HepG2 (cell line): ENCODE measurements around the gene FOXN3. TPM values are rescaled to one million over a fixed set of nuclear protein-coding genes. Genes with fewer than 3 reads are reported as not detected.

Experiments used
- ATAC-seq: fragments of 200-7000 bp; cut with Tn5 transposase; 3 replicates; pipeline ENCODE4 v1.9.1; 2020; ENCODE audit warnings: mild to moderate bottlenecking, moderate library complexity
- BruUV-seq: library from RNA; stranded (reverse); fragments of 400-500 nt; replicated peaks from 2 replicates; lab custom pipeline; 2021; lab: Mats Ljungman, UMichigan
- CTCF ChIA-PET: fragments of 300-600 bp; formaldehyde crosslinking; extraction: SDS; loops from one replicate; lab custom pipeline; 2021; ENCODE audit warnings: low total read pairs, inconsistent platforms, low intra/inter-chr PET ratio; lab: Yijun Ruan, JAX
- POLR2A ChIA-PET: fragments of 350-600 bp; sonication (Branson Sonifier 250); formaldehyde crosslinking; loops from one replicate; lab custom pipeline; 2020; ENCODE audit warnings: antibody characterized with exemption, inconsistent platforms; lab: Yijun Ruan, JAX
- DNase-seq: peaks from one replicate; pipeline ENCODE4 v3.0.0-alpha.2; 2015; ENCODE audit warnings: low spot score
- FAIRE-seq: peaks from 3 replicates; lab custom pipeline; 2011; peaks lifted over from hg19 to GRCh38; lab: Jason Lieb, UNC
- H2AFZ ChIP-seq: one replicate; pipeline ENCODE4 v1.6.1; 2011; ENCODE audit warnings: low read length, inconsistent platforms
- H3K27ac ChIP-seq: fragments of 300-600 bp; 3 replicates; pipeline ENCODE4 v1.8.0; 2011; ENCODE audit warnings: mixed run types, mild to moderate bottlenecking, mixed read lengths, low read length, inconsistent platforms; ENCODE audit not compliant: insufficient read depth; ENCODE audit errors: extremely low read length
- H3K27me3 ChIP-seq, 2 experiments: fragments of 200-600 bp in 1 of 2; 2 replicates in 1 of 2; 3 replicates in 1 of 2; pipeline versions ENCODE4 v1.6.0 to v1.8.0; 2011; ENCODE audit warnings: low read length in 2 of 2, mild to moderate bottlenecking in 2 of 2, moderate library complexity in 2 of 2, inconsistent platforms in 1 of 2; ENCODE audit not compliant: insufficient read depth in 2 of 2, control insufficient read depth in 1 of 2
- H3K36me3 ChIP-seq, 2 experiments: fragments of 200-600 bp in 1 of 2; replicated peaks in 1 of 2; 2 replicates in 1 of 2; 3 replicates in 1 of 2; pipeline versions ENCODE4 v1.5.1 to v1.8.0; 2011; ENCODE audit warnings: low read length in 2 of 2, inconsistent platforms in 1 of 2; ENCODE audit not compliant: insufficient read depth in 2 of 2, control insufficient read depth in 1 of 2
- H3K4me1 ChIP-seq: 2 replicates; pipeline ENCODE4 v1.5.1; 2012; ENCODE audit warnings: low read length, inconsistent platforms; ENCODE audit not compliant: insufficient read depth
- H3K4me2 ChIP-seq: 2 replicates; pipeline ENCODE4 v1.6.0; 2011; ENCODE audit warnings: low read depth, low read length, inconsistent platforms
- H3K4me3 ChIP-seq, 3 experiments: fragments of 200-600 bp in 1 of 3; sonication (generic), shearing (Covaris generic) in 1 of 3; replicated peaks in 1 of 3; 2 replicates each; pipeline ENCODE4 v1.5.1; 2011 to 2016; ENCODE audit warnings: low read length in 3 of 3, inconsistent platforms in 2 of 3, low read depth in 2 of 3, mild to moderate bottlenecking in 2 of 3, control low read depth in 1 of 3, mixed read lengths in 1 of 3; ENCODE audit not compliant: insufficient read depth in 1 of 3
- H3K79me2 ChIP-seq: one replicate; pipeline ENCODE4 v1.6.1; 2011; ENCODE audit warnings: low read length, inconsistent platforms; ENCODE audit not compliant: insufficient read depth
- H3K9ac ChIP-seq: 2 replicates; pipeline ENCODE4 v1.6.0; 2011; ENCODE audit warnings: mild to moderate bottlenecking, low read depth, low read length, inconsistent platforms; ENCODE audit not compliant: insufficient read depth
- H3K9me3 ChIP-seq: 2 replicates; pipeline ENCODE4 v1.5.1; 2012; ENCODE audit warnings: mild to moderate bottlenecking, low read length
- H4K20me1 ChIP-seq: 2 replicates; pipeline ENCODE4 v1.6.0; 2011; ENCODE audit warnings: inconsistent platforms, mild to moderate bottlenecking, low read length, moderate library complexity; ENCODE audit not compliant: insufficient read depth
- CEBPZ ChIP-seq: IDR thresholded peaks from 2 replicates; pipeline ENCODE4 v1.6.1; 2012; ENCODE audit warnings: low read length, improper control_type of control experiment
- FUBP1 ChIP-seq: sonication (generic); formaldehyde crosslinking; IDR thresholded peaks from 2 replicates; pipeline ENCODE4 v1.5.1; 2020; ENCODE audit warnings: missing genetic modification reagents, mild to moderate bottlenecking, borderline replicate concordance
- GTF3A ChIP-seq: sonication (generic); formaldehyde crosslinking; conservative IDR thresholded peaks from 2 replicates; pipeline ENCODE4 v1.4.0; 2020; ENCODE audit warnings: mild to moderate bottlenecking, missing genetic modification reagents
- KDM5B ChIP-seq: sonication (generic); formaldehyde crosslinking; IDR thresholded peaks from 2 replicates; pipeline ENCODE4 v1.4.0; 2020; ENCODE audit warnings: missing genetic modification reagents, mild to moderate bottlenecking, borderline replicate concordance
- SMAD9 ChIP-seq: sonication (generic); formaldehyde crosslinking; IDR thresholded peaks from 2 replicates; pipeline ENCODE4 v1.5.1; 2020; ENCODE audit warnings: mild to moderate bottlenecking, missing genetic modification reagents
- SYNCRIP ChIP-seq: fragments of 200-400 bp; formaldehyde crosslinking; IDR thresholded peaks from 2 replicates; pipeline ENCODE4 v1.6.1; 2018; ENCODE audit warnings: mild to moderate bottlenecking, low read depth, low read length; ENCODE audit not compliant: insufficient read depth
- TARDBP ChIP-seq: sonication (generic); formaldehyde crosslinking; IDR thresholded peaks from 2 replicates; pipeline ENCODE4 v1.8.0; 2022; ENCODE audit warnings: mild to moderate bottlenecking, missing genetic modification reagents
- TCF7 ChIP-seq: sonication (generic); IDR thresholded peaks from 2 replicates; pipeline ENCODE4 v1.6.1; 2016; ENCODE audit warnings: antibody characterized with exemption, low read depth
- TEAD3 ChIP-seq: optimal IDR thresholded peaks from 2 replicates; pipeline ENCODE3; 2016; ENCODE audit warnings: borderline replicate concordance
- ZBED4 ChIP-seq: sonication (generic); formaldehyde crosslinking; IDR thresholded peaks from 2 replicates; pipeline ENCODE4 v1.4.0; 2020; ENCODE audit warnings: missing genetic modification reagents, borderline replicate concordance
- ZKSCAN8 ChIP-seq: IDR thresholded peaks from 2 replicates; pipeline ENCODE4 v1.6.1; 2016; ENCODE audit warnings: borderline replicate concordance, missing genetic modification reagents, missing compliant biosample characterization
- ZMYM3 ChIP-seq: sonication (generic); formaldehyde crosslinking; IDR thresholded peaks from 2 replicates; pipeline ENCODE4 v1.5.1; 2020; ENCODE audit warnings: mild to moderate bottlenecking, missing genetic modification reagents
- ZNF17 ChIP-seq: sonication (generic); formaldehyde crosslinking; IDR thresholded peaks from 2 replicates; pipeline ENCODE4 v1.5.0; 2020; ENCODE audit warnings: mild to moderate bottlenecking, missing genetic modification reagents
- WGBS: methylation state at CpG from one replicate; pipeline ENCODE4 v1.1.6; 2017; ENCODE audit warnings: low lambda C conversion rate; 5-methylcytosine and 5-hydroxymethylcytosine counted together
- in situ Hi-C: cut with HindIII; loops from 2 replicates; pipeline ENCODE4 v1.10.0; 2017; ENCODE audit warnings: low pct_unique_long_range_greater_than_20kb; ENCODE audit not compliant: extremely low pct_ligation_motif_present
- intact Hi-C: fragments of 100-400 bp; cut with micrococcal nuclease; formaldehyde crosslinking; loops from one replicate; pipeline ENCODE4 v1.10.0; 2022; ENCODE audit not compliant: unreplicated experiment
- polyA plus RNA-seq, 8 experiments: library from polyadenylated mRNA; depleted of rRNA in 3 of 8; stranded (reverse) in 7 of 8; unstranded in 1 of 8; fragments of >200 nt; fragmentation: Illumina TruSeq in 4 of 8; extraction: Trizol in 4 of 8; gene quantifications; 2 replicates each; pipeline versions ENCODE4 v1.2.1 to v1.2.3, GENCODE V29; 2011 to 2016; ENCODE audit warnings: low read depth in 4 of 8, missing spikeins in 1 of 8, mixed read lengths in 1 of 8; ENCODE audit not compliant: insufficient read depth in 1 of 8
- total RNA-seq, 5 experiments: library from RNA; depleted of rRNA; stranded (reverse); fragments of >200 nt; fragmentation: Illumina TruSeq; extraction: Trizol; gene quantifications; 2 replicates each; pipeline ENCODE4 v1.2.3, GENCODE V29; 2016; ENCODE audit warnings: low read depth in 1 of 5
- TF ChIP-seq, protein P1 (sequence below): sonication (generic); formaldehyde crosslinking; IDR thresholded peaks from 2 replicates; pipeline ENCODE4 v1.4.0; 2020; ENCODE audit warnings: missing genetic modification reagents; ENCODE audit errors: not compliant biosample characterization

Gene FOXN3
- total and polyA plus RNA-seq, 2 of the 13 experiments (the other 11 are each of a cell fraction or from before 2014, with no cell fraction given): 32.4 to 70.2 TPM

GRCh38 chr14:89206389-89207031, 210.5 kb downstream of the FOXN3 start:
- ChIA-PET CTCF (no interaction called here), POLR2A (no interaction called here)
- Histone ChIP-seq H3K4me3 (no peak overlapping the region), H3K27me3 (no peaks in the 10 kb centered on the region), H3K27ac (no peak overlapping the region), H3K9ac (no peak overlapping the region), H3K9me3 (no peaks in the 10 kb centered on the region), H4K20me1 (peaks cover 39% of the 10 kb centered on the region; the same call in 1 of the 2 replicates), H2AFZ (no peak overlapping the region), H3K36me3 (peaks cover 10 to 21% of the 10 kb centered on the region in 2 experiments; a peak in 4 of 5 replicates), H3K4me2 (no peak overlapping the region), H3K79me2 (peaks cover 6% of the 10 kb centered on the region), H3K4me1 (peaks cover under 1% of the 10 kb centered on the region; the same call in 1 of the 2 replicates)
- in situ Hi-C loops: no loop called here
- no peak for FAIRE-seq
- WGBS: 98% methylated on average over 17 of the region's 17 CpGs
- no TSS peak for BruUV-seq
- intact Hi-C loops: no loop called here
- DNase-seq: no peak
- ATAC-seq: no peak
- no peak for TF ChIP-seq TEAD3 (CRISPR knock-in tag)
- no peak for TF ChIP-seq SYNCRIP
- no peak for TF ChIP-seq KDM5B (CRISPR knock-in tag)
- TF ChIP-seq ZBED4 (CRISPR knock-in tag): no peak
- TF ChIP-seq TARDBP (CRISPR knock-in tag): no peak
- TF ChIP-seq GTF3A: no peak
- TF ChIP-seq TCF7: no peak
- TF ChIP-seq CEBPZ: no peak
- TF ChIP-seq, protein P1, sequence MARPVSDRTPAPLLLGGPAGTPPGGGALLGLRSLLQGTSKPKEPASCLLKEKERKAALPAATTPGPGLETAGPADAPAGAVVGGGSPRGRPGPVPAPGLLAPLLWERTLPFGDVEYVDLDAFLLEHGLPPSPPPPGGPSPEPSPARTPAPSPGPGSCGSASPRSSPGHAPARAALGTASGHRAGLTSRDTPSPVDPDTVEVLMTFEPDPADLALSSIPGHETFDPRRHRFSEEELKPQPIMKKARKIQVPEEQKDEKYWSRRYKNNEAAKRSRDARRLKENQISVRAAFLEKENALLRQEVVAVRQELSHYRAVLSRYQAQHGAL (CRISPR knock-in tag): no peak
- no peak for TF ChIP-seq SMAD9 (CRISPR knock-in tag)
- no peak for TF ChIP-seq ZNF17 (CRISPR knock-in tag)
- no peak for TF ChIP-seq FUBP1 (CRISPR knock-in tag)
- TF ChIP-seq ZKSCAN8: no peak
- TF ChIP-seq ZMYM3 (CRISPR knock-in tag): no peak
